Right atrium auricular region (tissue), 2 donors: ENCODE measurements around the gene FBN3. TPM values are rescaled to one million over a fixed set of nuclear protein-coding genes. Genes with fewer than 3 reads are reported as not detected.

Experiments used
- DNase-seq: peaks from one replicate; pipeline ENCODE4 v3.0.0-alpha.2; 2019; ENCODE audit warnings: low spot score
- H3K27ac ChIP-seq, 2 donors: fragments of 200-600 bp; sonication (generic); 1 replicate in 1 of 2; 2 replicates in 1 of 2; pipeline ENCODE4 v1.5.1; 2016 to 2019
- H3K27me3 ChIP-seq, 2 donors: fragments of 200-600 bp; sonication (generic); one replicate each; pipeline versions ENCODE4 v1.5.1 to v1.6.0; 2017 to 2019
- H3K36me3 ChIP-seq: fragments of 200-600 bp; sonication (generic); one replicate; pipeline ENCODE4 v1.5.1; 2016
- H3K4me1 ChIP-seq, 2 donors: fragments of 200-600 bp; sonication (generic); one replicate each; pipeline versions ENCODE4 v1.5.1 to v1.6.0; 2017 to 2019
- H3K4me3 ChIP-seq, 2 donors: fragments of 200-600 bp; sonication (generic); 1 replicate in 1 of 2; 2 replicates in 1 of 2; pipeline ENCODE4 v1.5.1; 2017 to 2019; ENCODE audit warnings: mild to moderate bottlenecking in 1 of 2, moderate library complexity in 1 of 2
- H3K9me3 ChIP-seq, 2 donors: fragments of 200-600 bp; sonication (generic); one replicate each; pipeline ENCODE4 v1.5.1; 2019
- CTCF ChIP-seq, 2 donors: fragments of 200-600 bp; sonication (generic); IDR thresholded peaks; one replicate each; pipeline ENCODE4 v1.5.1; 2019; ENCODE audit warnings: antibody characterized with exemption in 2 of 2
- total RNA-seq, 2 donors: library from RNA; depleted of rRNA; stranded (reverse); fragments of >200 nt; gene quantifications; one replicate each; pipeline ENCODE4 v1.1.0, GENCODE V29; 2016

FBN3 gene
- total RNA-seq, 2 donors from 2014 or later = not detected

DNA sequence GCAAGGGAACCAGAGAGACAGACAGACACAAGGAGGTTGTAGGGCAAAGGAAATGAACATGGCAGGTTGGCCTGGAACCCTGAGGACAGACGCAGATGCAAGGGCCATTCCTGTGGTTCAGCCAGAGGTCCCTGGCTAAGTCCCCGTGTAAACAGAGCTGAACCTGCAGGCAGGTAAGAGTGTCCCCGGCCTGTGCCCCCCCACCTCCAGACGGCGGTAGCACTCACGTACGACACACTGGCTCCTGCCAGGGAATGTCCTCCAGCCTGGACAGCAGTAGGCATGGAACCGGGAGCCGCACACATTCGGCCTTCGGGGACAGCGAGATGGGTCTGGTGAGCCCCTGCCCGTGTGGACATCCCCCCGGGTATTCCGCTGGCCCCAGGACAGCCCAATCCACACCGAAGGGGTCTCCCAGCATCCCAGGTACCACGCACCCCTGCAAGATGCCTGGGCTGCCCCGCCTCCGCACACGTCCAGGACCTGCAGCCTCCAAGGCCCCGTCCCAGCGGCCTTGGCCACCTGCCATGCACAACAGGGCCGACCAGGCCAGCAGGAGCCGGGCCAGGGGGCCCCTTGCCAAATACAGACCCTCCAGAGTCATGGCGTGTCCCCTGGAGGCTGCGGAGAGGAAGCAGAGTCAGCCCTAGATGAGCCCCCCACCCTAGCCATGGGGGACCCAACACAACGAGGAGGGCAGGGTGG lies 2.4 kb downstream of the FBN3 start:
- H3K4me1 ChIP-seq = peaks cover 0 to 16% of the 10 kb centered on the region in 2 donors
- H3K27ac ChIP-seq = no peak overlapping the region
- H3K27me3 ChIP-seq = peaks cover 2 to 18% of the 10 kb centered on the region in 2 donors
- no peak overlapping the region for H3K4me3 ChIP-seq
- no peaks in the 10 kb centered on the region for H3K36me3 ChIP-seq
- DNase-seq = no peak
- no peaks in the 10 kb centered on the region for H3K9me3 ChIP-seq
- TF ChIP-seq CTCF (IDR thresholded peaks at IDR 0.05) = no peak

- peaks cover 2 to 16% of the 10 kb centered on the region in 2 donors for H3K27me3 ChIP-seq
- TF ChIP-seq CTCF (IDR thresholded peaks at IDR 0.05) = no peak
Measured at GRCh38 chr19:8144273-8144995, 5.0 kb downstream of the FBN3 start.

GRCh38 chr19:8143041-8143440 lies 6.4 kb downstream of the FBN3 start:
- TF ChIP-seq CTCF (IDR thresholded peaks at IDR 0.05) = no peak
- peaks cover 0 to 4% of the 10 kb centered on the region in 2 donors for H3K27me3 ChIP-seq

More at GRCh38 chr19:8144273-8144995, 5.0 kb downstream of the FBN3 start:
- Histone ChIP-seq H3K4me1 (peaks cover 0 to 15% of the 10 kb centered on the region in 2 donors), H3K4me3 (no peak overlapping the region), H3K36me3 (no peaks in the 10 kb centered on the region), H3K27ac (no peak overlapping the region), H3K9me3 (no peaks in the 10 kb centered on the region)
- no peak for DNase-seq

DNA sequence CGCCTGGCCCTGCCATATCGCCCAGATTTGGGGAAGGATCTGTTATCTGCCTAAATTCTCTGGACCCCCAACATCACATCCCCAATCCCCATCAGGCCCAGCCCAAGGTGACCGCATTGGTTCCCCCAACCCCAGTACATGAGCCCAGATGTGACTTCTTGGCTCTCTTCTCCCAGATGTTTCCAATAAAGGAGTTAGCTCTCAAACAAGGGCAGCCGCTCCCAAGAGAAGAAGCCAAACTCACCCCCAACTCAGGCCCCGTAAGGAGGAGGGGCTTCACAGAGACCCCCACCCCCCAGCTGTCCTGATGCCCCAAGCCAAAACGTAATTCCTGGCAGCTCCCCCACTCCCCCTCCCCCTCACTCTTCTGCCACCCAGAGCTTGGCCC lies 6.9 kb downstream of the FBN3 start:
- DNase-seq = no peak

More at GRCh38 chr19:8143041-8143440, 6.4 kb downstream of the FBN3 start:
- Histone ChIP-seq H3K4me1 (peaks cover 0 to 5% of the 10 kb centered on the region in 2 donors), H3K4me3 (no peak overlapping the region), H3K36me3 (no peaks in the 10 kb centered on the region), H3K27ac (no peak overlapping the region), H3K9me3 (no peaks in the 10 kb centered on the region)
- DNase-seq = no peak

More for the DNA sequence above, 6.9 kb downstream of the FBN3 start:
- Histone ChIP-seq H3K36me3 (no peaks in the 10 kb centered on the region), H3K27me3 (no peaks in the 10 kb centered on the region), H3K9me3 (no peaks in the 10 kb centered on the region), H3K27ac (no peak overlapping the region), H3K4me1 (peaks cover 0 to 5% of the 10 kb centered on the region in 2 donors), H3K4me3 (no peak overlapping the region)
- no peak for TF ChIP-seq CTCF (IDR thresholded peaks at IDR 0.05)
